PC-9 (cell line): ENCODE data around the gene RAPGEF1. TPM values are rescaled to one million over a fixed set of nuclear protein-coding genes. Genes with fewer than 3 reads are reported as not detected.

Experiments
- BruUV-seq: library from RNA; stranded (reverse); fragments of 400-500 nt; replicated peaks from 2 replicates; lab custom pipeline; 2021; lab: Mats Ljungman, UMichigan
- CTCF ChIA-PET: fragments of 300-600 bp; sonication (Branson Sonifier 250); formaldehyde crosslinking; loops from one replicate; lab custom pipeline; 2022; ENCODE audit warnings: antibody characterized with exemption; lab: Charles Lee
- POLR2A ChIA-PET: fragments of 300-600 bp; sonication (Branson Sonifier 250); formaldehyde crosslinking; loops from one replicate; lab custom pipeline; 2022; ENCODE audit warnings: antibody characterized with exemption; ENCODE audit not compliant: unreplicated experiment; lab: Charles Lee
- DNase-seq, 2 experiments: peaks; one replicate each; pipeline versions ENCODE4 v3.0.0 to v3.0.0-alpha.2; 2015 to 2022; ENCODE audit warnings: mixed read lengths in 1 of 2
- H2AFZ ChIP-seq: fragments of 200-600 bp; sonication (generic); 2 replicates; pipeline ENCODE4 v1.8.1; 2017; ENCODE audit warnings: antibody characterized with exemption
- H3F3A ChIP-seq: fragments of 200-600 bp; sonication (generic); 2 replicates; pipeline ENCODE4 v1.8.1; 2017; ENCODE audit warnings: antibody characterized with exemption, mild to moderate bottlenecking, low read depth; ENCODE audit not compliant: insufficient read depth
- H3K27ac ChIP-seq: fragments of 200-600 bp; sonication (generic); 2 replicates; pipeline ENCODE4 v1.6.1; 2016; ENCODE audit warnings: mixed run types
- H3K27me3 ChIP-seq: fragments of 200-600 bp; sonication (generic); 2 replicates; pipeline ENCODE4 v1.6.1; 2016; ENCODE audit warnings: low read depth, mixed run types; ENCODE audit not compliant: insufficient read depth
- H3K36me3 ChIP-seq: fragments of 200-600 bp; sonication (generic); 2 replicates; pipeline ENCODE4 v1.6.1; 2016; ENCODE audit warnings: low read depth, mixed run types
- H3K4me1 ChIP-seq: fragments of 200-600 bp; sonication (generic); replicated peaks from 2 replicates; pipeline ENCODE4 v1.6.1; 2016; ENCODE audit warnings: mixed run types; ENCODE audit not compliant: insufficient read depth
- H3K4me2 ChIP-seq: fragments of 200-600 bp; sonication (generic); 2 replicates; pipeline ENCODE4 v1.6.1; 2017; ENCODE audit warnings: mixed run types
- H3K4me3 ChIP-seq: fragments of 200-600 bp; sonication (generic); 2 replicates; pipeline ENCODE4 v1.6.1; 2016; ENCODE audit warnings: mixed run types
- H3K79me2 ChIP-seq: fragments of 200-600 bp; sonication (generic); 2 replicates; pipeline ENCODE4 v1.6.1; 2017; ENCODE audit warnings: low read depth, mixed run types
- H3K9me2 ChIP-seq: fragments of 200-600 bp; sonication (generic); 2 replicates; pipeline ENCODE4 v1.8.1; 2017; ENCODE audit warnings: mild to moderate bottlenecking; ENCODE audit not compliant: insufficient read depth
- H3K9me3 ChIP-seq: fragments of 200-600 bp; sonication (generic); 2 replicates; pipeline ENCODE4 v1.8.1; 2016; ENCODE audit warnings: low read depth; ENCODE audit not compliant: insufficient read depth
- H4K20me1 ChIP-seq: fragments of 200-600 bp; sonication (generic); 2 replicates; pipeline ENCODE4 v1.8.1; 2017; ENCODE audit not compliant: insufficient read depth
- EZH2 ChIP-seq: fragments of 200-600 bp; sonication (generic); IDR thresholded peaks from 2 replicates; pipeline ENCODE4 v1.8.0; 2017; ENCODE audit warnings: antibody characterized with exemption, low read depth
- intact Hi-C: fragments of 100-400 bp; cut with micrococcal nuclease; formaldehyde crosslinking; loops from one replicate; pipeline ENCODE4 v1.10.0; 2022; ENCODE audit not compliant: unreplicated experiment
- total RNA-seq: library from RNA; stranded (reverse); gene quantifications from 2 replicates; pipeline ENCODE4 v1.2.3, GENCODE V29; 2021
- TF ChIP-seq, protein P1 (sequence below): fragments of 200-600 bp; sonication (generic); conservative IDR thresholded peaks from 2 replicates; pipeline ENCODE4 v1.6.1; 2017; ENCODE audit warnings: mixed run types, antibody characterized with exemption, mild to moderate bottlenecking, moderate library complexity

The RAPGEF1 gene
- total RNA-seq, 1 experiment from 2014 or later = 66.5 TPM

- peaks cover 64% of the 10 kb centered on the region for H3K27me3 ChIP-seq
- H3K27ac ChIP-seq = no peak overlapping the region
- POLR2A ChIA-PET = interaction anchor here (0.8 kb wide), 1 partner anchor 216 kb away, joined by 11 read pairs; no protein-coding TSS in a partner anchor
- no TSS peak for BruUV-seq
- no peaks in the 10 kb centered on the region for H3K9me2 ChIP-seq
- peak; percentile 51 to 69 for DNase-seq
- no peaks in the 10 kb centered on the region for H3F3A ChIP-seq
- H3K4me3 ChIP-seq = peak overlapping the region; percentile 40; the same call in 1 of the 2 replicates
- peaks cover 17% of the 10 kb centered on the region for H3K9me3 ChIP-seq
- no peak overlapping the region for H2AFZ ChIP-seq
- intact Hi-C loops = no loop called here
- H3K79me2 ChIP-seq = no peaks in the 10 kb centered on the region
- H3K4me2 ChIP-seq = peak overlapping the region; percentile 72
- no peak for TF ChIP-seq EZH2
- TF ChIP-seq, protein P1, sequence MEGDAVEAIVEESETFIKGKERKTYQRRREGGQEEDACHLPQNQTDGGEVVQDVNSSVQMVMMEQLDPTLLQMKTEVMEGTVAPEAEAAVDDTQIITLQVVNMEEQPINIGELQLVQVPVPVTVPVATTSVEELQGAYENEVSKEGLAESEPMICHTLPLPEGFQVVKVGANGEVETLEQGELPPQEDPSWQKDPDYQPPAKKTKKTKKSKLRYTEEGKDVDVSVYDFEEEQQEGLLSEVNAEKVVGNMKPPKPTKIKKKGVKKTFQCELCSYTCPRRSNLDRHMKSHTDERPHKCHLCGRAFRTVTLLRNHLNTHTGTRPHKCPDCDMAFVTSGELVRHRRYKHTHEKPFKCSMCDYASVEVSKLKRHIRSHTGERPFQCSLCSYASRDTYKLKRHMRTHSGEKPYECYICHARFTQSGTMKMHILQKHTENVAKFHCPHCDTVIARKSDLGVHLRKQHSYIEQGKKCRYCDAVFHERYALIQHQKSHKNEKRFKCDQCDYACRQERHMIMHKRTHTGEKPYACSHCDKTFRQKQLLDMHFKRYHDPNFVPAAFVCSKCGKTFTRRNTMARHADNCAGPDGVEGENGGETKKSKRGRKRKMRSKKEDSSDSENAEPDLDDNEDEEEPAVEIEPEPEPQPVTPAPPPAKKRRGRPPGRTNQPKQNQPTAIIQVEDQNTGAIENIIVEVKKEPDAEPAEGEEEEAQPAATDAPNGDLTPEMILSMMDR = no peak
- CTCF ChIA-PET = interaction anchor here (0.5 to 0.7 kb wide), 4 partner anchors 44 to 1036 kb away, joined by 4 to 7 read pairs (median 4); partner anchors contain the start of gene BARHL1
- H4K20me1 ChIP-seq = no peaks in the 10 kb centered on the region
- no peaks in the 10 kb centered on the region for H3K36me3 ChIP-seq
- peaks cover 21% of the 10 kb centered on the region for H3K4me1 ChIP-seq
Observed at GRCh38 chr9:131546336-131547084, 193.4 kb downstream of the RAPGEF1 start.

GRCh38 chr9:131545786-131546335 lies 194.0 kb downstream of the RAPGEF1 start:
- H3K79me2 ChIP-seq = no peaks in the 10 kb centered on the region
- BruUV-seq = no TSS peak
- peaks cover 17% of the 10 kb centered on the region for H3K9me3 ChIP-seq
- no peak for TF ChIP-seq EZH2
- TF ChIP-seq, protein P1 = no peak
- H3K4me2 ChIP-seq = peak overlapping the region; percentile 72
- no peaks in the 10 kb centered on the region for H3K9me2 ChIP-seq
- no peaks in the 10 kb centered on the region for H3F3A ChIP-seq
- DNase-seq = no peak
- H3K27me3 ChIP-seq = peaks cover 64% of the 10 kb centered on the region
- ChIA-PET POLR2A (no interaction called here), CTCF (interaction anchor here (0.5 kb wide), 1 partner anchor 44 kb away, joined by 4 read pairs; no protein-coding TSS in a partner anchor)
- H3K4me3 ChIP-seq = no peak overlapping the region
- no peaks in the 10 kb centered on the region for H3K36me3 ChIP-seq
- H2AFZ ChIP-seq = no peak overlapping the region
- H3K27ac ChIP-seq = no peak overlapping the region
- intact Hi-C loops = no loop called here
- peaks cover 21% of the 10 kb centered on the region for H3K4me1 ChIP-seq
- no peaks in the 10 kb centered on the region for H4K20me1 ChIP-seq

- H2AFZ ChIP-seq = peak within 1 kb of the TSS; percentile 78
- intact Hi-C loops = no loop called here
- H3F3A ChIP-seq = no peaks in the 10 kb centered on the region
- TF ChIP-seq, protein P1 = no peak
- TF ChIP-seq EZH2 = no peak
- no peaks in the 10 kb centered on the region for H3K9me2 ChIP-seq
- H3K36me3 ChIP-seq = no peaks in the 10 kb centered on the region
- peak within 1 kb of the TSS; percentile 40; the same call in 1 of the 2 replicates for H3K4me3 ChIP-seq
- BruUV-seq = no TSS peak
- H3K4me2 ChIP-seq = peak within 1 kb of the TSS; percentile 72
- POLR2A ChIA-PET = no interaction called here
- no peaks in the 10 kb centered on the region for H3K79me2 ChIP-seq
- CTCF ChIA-PET = interaction anchor here (0.6 to 0.7 kb wide), 2 partner anchors 21 to 357 kb away, joined by 4 to 5 read pairs; no protein-coding TSS in a partner anchor
- peak; percentile 68 to 71 for DNase-seq
- peaks cover 21% of the 10 kb centered on the region for H3K4me1 ChIP-seq
- H3K9me3 ChIP-seq = peaks cover 17% of the 10 kb centered on the region
- H4K20me1 ChIP-seq = no peaks in the 10 kb centered on the region
- H3K27ac ChIP-seq = no peak within 1 kb of the TSS
- peaks cover 60% of the 10 kb centered on the region for H3K27me3 ChIP-seq
Observed at GRCh38 chr9:131545003-131545785, 194.7 kb downstream of the RAPGEF1 start, which contains the start of gene PRRT1B. PRRT1B (plus strand) TSS chr9:131545523; CDS start chr9:131545616, 93 bp downstream.
